Measurements from ENCODE around the gene MTERF4.

Gene MTERF4

GRCh38 chr2:241072553-241073165 is 29.4 kb downstream of the MTERF4 start:
- H3K9me2 ChIP-seq (replicated peaks; ENCODE audit: low read depth, low read length): no peaks in the 10 kb centered on the region
- H3K27me3 ChIP-seq (ENCODE audit: insufficient read depth, low read length, poor library complexity, severe bottlenecking): no peaks in the 10 kb centered on the region
- H3K4me1 ChIP-seq (ENCODE audit: insufficient read depth, low read length, poor library complexity, severe bottlenecking): no peaks in the 10 kb centered on the region
- no peaks in the 10 kb centered on the region for H3K79me2 ChIP-seq (ENCODE audit: insufficient read depth, low read length)
- no peak overlapping the region for H3K9ac ChIP-seq (ENCODE audit: low read depth, low read length, poor library complexity, severe bottlenecking)
- H3K9me3 ChIP-seq (ENCODE audit: insufficient read depth, low read depth, low read length): no peaks in the 10 kb centered on the region
- no peak overlapping the region for H3K4me3 ChIP-seq (ENCODE audit: low read length, poor library complexity, severe bottlenecking)
- H3F3A ChIP-seq (ENCODE audit: low read depth): no peaks in the 10 kb centered on the region
- H3K4me2 ChIP-seq (ENCODE audit: low read depth, low read length, poor library complexity, severe bottlenecking): no peak overlapping the region
- no peak overlapping the region for H2AFZ ChIP-seq (ENCODE audit: low read length)
- H4K20me1 ChIP-seq (ENCODE audit: insufficient read depth, low read length, poor library complexity, severe bottlenecking): no peaks in the 10 kb centered on the region
- TF ChIP-seq CTCF (conservative IDR thresholded peaks at IDR 0.05; ENCODE audit: low read length) (no peak), EZH2phosphoT487 (IDR thresholded peaks at IDR 0.05; ENCODE audit: borderline replicate concordance) (no peak)
- no peaks in the 10 kb centered on the region for H3K36me3 ChIP-seq (ENCODE audit: insufficient read depth, low read length)

GRCh38 chr2:241072151-241072550 is 29.9 kb downstream of the MTERF4 start:
- Histone ChIP-seq H3K9me2 (replicated peaks; ENCODE audit: low read depth, low read length) (no peaks in the 10 kb centered on the region), H3K27me3 (ENCODE audit: insufficient read depth, low read length, poor library complexity, severe bottlenecking) (no peaks in the 10 kb centered on the region), H2AFZ (ENCODE audit: low read length) (no peak overlapping the region), H3K9me3 (ENCODE audit: insufficient read depth, low read depth, low read length) (no peaks in the 10 kb centered on the region), H3K79me2 (ENCODE audit: insufficient read depth, low read length) (no peaks in the 10 kb centered on the region), H3K4me3 (ENCODE audit: low read length, poor library complexity, severe bottlenecking) (no peak overlapping the region), H3K36me3 (ENCODE audit: insufficient read depth, low read length) (no peaks in the 10 kb centered on the region), H3K4me2 (ENCODE audit: low read depth, low read length, poor library complexity, severe bottlenecking) (no peak overlapping the region), H3K9ac (ENCODE audit: low read depth, low read length, poor library complexity, severe bottlenecking) (no peak overlapping the region), H3F3A (ENCODE audit: low read depth) (no peaks in the 10 kb centered on the region), H4K20me1 (ENCODE audit: insufficient read depth, low read length, poor library complexity, severe bottlenecking) (no peaks in the 10 kb centered on the region), H3K4me1 (ENCODE audit: insufficient read depth, low read length, poor library complexity, severe bottlenecking) (no peaks in the 10 kb centered on the region)
- TF ChIP-seq EZH2phosphoT487 (IDR thresholded peaks at IDR 0.05; ENCODE audit: borderline replicate concordance): no peak
- TF ChIP-seq CTCF (conservative IDR thresholded peaks at IDR 0.05; ENCODE audit: low read length): no peak

- Histone ChIP-seq H3K9me2 (replicated peaks; ENCODE audit: low read depth, low read length) (no peaks in the 10 kb centered on the region), H3K36me3 (ENCODE audit: insufficient read depth, low read length) (no peaks in the 10 kb centered on the region), H3K9me3 (ENCODE audit: insufficient read depth, low read depth, low read length) (no peaks in the 10 kb centered on the region), H3K4me2 (ENCODE audit: low read depth, low read length, poor library complexity, severe bottlenecking) (no peak overlapping the region), H3K79me2 (ENCODE audit: insufficient read depth, low read length) (no peaks in the 10 kb centered on the region), H2AFZ (ENCODE audit: low read length) (no peak overlapping the region), H3K4me1 (ENCODE audit: insufficient read depth, low read length, poor library complexity, severe bottlenecking) (no peaks in the 10 kb centered on the region), H3K9ac (ENCODE audit: low read depth, low read length, poor library complexity, severe bottlenecking) (no peak overlapping the region), H3K27me3 (ENCODE audit: insufficient read depth, low read length, poor library complexity, severe bottlenecking) (no peaks in the 10 kb centered on the region), H3K4me3 (ENCODE audit: low read length, poor library complexity, severe bottlenecking) (no peak overlapping the region), H3F3A (ENCODE audit: low read depth) (no peaks in the 10 kb centered on the region), H4K20me1 (ENCODE audit: insufficient read depth, low read length, poor library complexity, severe bottlenecking) (no peaks in the 10 kb centered on the region)
- TF ChIP-seq EZH2phosphoT487 (IDR thresholded peaks at IDR 0.05; ENCODE audit: borderline replicate concordance) (no peak), CTCF (conservative IDR thresholded peaks at IDR 0.05; ENCODE audit: low read length) (no peak)
Measured at GRCh38 chr2:241071677-241072111, 30.4 kb downstream of the MTERF4 start.
